HepG2 (cell line): ENCODE results near the gene TRPM5. TPM values are rescaled to one million over a fixed set of nuclear protein-coding genes. Genes with fewer than 3 reads are reported as not detected.

Experiments
- ATAC-seq: fragments of 200-7000 bp; cut with Tn5 transposase; 3 replicates; pipeline ENCODE4 v1.9.1; 2020; ENCODE audit warnings: mild to moderate bottlenecking, moderate library complexity
- BruUV-seq: library from RNA; stranded (reverse); fragments of 400-500 nt; replicated peaks from 2 replicates; lab custom pipeline; 2021; lab: Mats Ljungman, UMichigan
- CTCF ChIA-PET: fragments of 300-600 bp; formaldehyde crosslinking; extraction: SDS; loops from one replicate; lab custom pipeline; 2021; ENCODE audit warnings: low total read pairs, inconsistent platforms, low intra/inter-chr PET ratio; lab: Yijun Ruan, JAX
- POLR2A ChIA-PET: fragments of 350-600 bp; sonication (Branson Sonifier 250); formaldehyde crosslinking; loops from one replicate; lab custom pipeline; 2020; ENCODE audit warnings: antibody characterized with exemption, inconsistent platforms; lab: Yijun Ruan, JAX
- DNase-seq: peaks from one replicate; pipeline ENCODE4 v3.0.0-alpha.2; 2015; ENCODE audit warnings: low spot score
- FAIRE-seq: peaks from 3 replicates; lab custom pipeline; 2011; peaks lifted over from hg19 to GRCh38; lab: Jason Lieb, UNC
- H2AFZ ChIP-seq: one replicate; pipeline ENCODE4 v1.6.1; 2011; ENCODE audit warnings: low read length, inconsistent platforms
- H3K27ac ChIP-seq: fragments of 300-600 bp; 3 replicates; pipeline ENCODE4 v1.8.0; 2011; ENCODE audit warnings: mixed run types, mild to moderate bottlenecking, mixed read lengths, low read length, inconsistent platforms; ENCODE audit not compliant: insufficient read depth; ENCODE audit errors: extremely low read length
- H3K27me3 ChIP-seq, 2 experiments: fragments of 200-600 bp in 1 of 2; 2 replicates in 1 of 2; 3 replicates in 1 of 2; pipeline versions ENCODE4 v1.6.0 to v1.8.0; 2011; ENCODE audit warnings: low read length in 2 of 2, mild to moderate bottlenecking in 2 of 2, moderate library complexity in 2 of 2, inconsistent platforms in 1 of 2; ENCODE audit not compliant: insufficient read depth in 2 of 2, control insufficient read depth in 1 of 2
- H3K36me3 ChIP-seq, 2 experiments: fragments of 200-600 bp in 1 of 2; replicated peaks in 1 of 2; 2 replicates in 1 of 2; 3 replicates in 1 of 2; pipeline versions ENCODE4 v1.5.1 to v1.8.0; 2011; ENCODE audit warnings: low read length in 2 of 2, inconsistent platforms in 1 of 2; ENCODE audit not compliant: insufficient read depth in 2 of 2, control insufficient read depth in 1 of 2
- H3K4me1 ChIP-seq: 2 replicates; pipeline ENCODE4 v1.5.1; 2012; ENCODE audit warnings: low read length, inconsistent platforms; ENCODE audit not compliant: insufficient read depth
- H3K4me2 ChIP-seq: 2 replicates; pipeline ENCODE4 v1.6.0; 2011; ENCODE audit warnings: low read depth, low read length, inconsistent platforms
- H3K4me3 ChIP-seq, 3 experiments: fragments of 200-600 bp in 1 of 3; sonication (generic), shearing (Covaris generic) in 1 of 3; replicated peaks in 1 of 3; 2 replicates each; pipeline ENCODE4 v1.5.1; 2011 to 2016; ENCODE audit warnings: low read length in 3 of 3, inconsistent platforms in 2 of 3, low read depth in 2 of 3, mild to moderate bottlenecking in 2 of 3, control low read depth in 1 of 3, mixed read lengths in 1 of 3; ENCODE audit not compliant: insufficient read depth in 1 of 3
- H3K79me2 ChIP-seq: one replicate; pipeline ENCODE4 v1.6.1; 2011; ENCODE audit warnings: low read length, inconsistent platforms; ENCODE audit not compliant: insufficient read depth
- H3K9ac ChIP-seq: 2 replicates; pipeline ENCODE4 v1.6.0; 2011; ENCODE audit warnings: mild to moderate bottlenecking, low read depth, low read length, inconsistent platforms; ENCODE audit not compliant: insufficient read depth
- H3K9me3 ChIP-seq: 2 replicates; pipeline ENCODE4 v1.5.1; 2012; ENCODE audit warnings: mild to moderate bottlenecking, low read length
- H4K20me1 ChIP-seq: 2 replicates; pipeline ENCODE4 v1.6.0; 2011; ENCODE audit warnings: inconsistent platforms, mild to moderate bottlenecking, low read length, moderate library complexity; ENCODE audit not compliant: insufficient read depth
- ZBTB43 ChIP-seq: sonication (generic); formaldehyde crosslinking; conservative IDR thresholded peaks from 2 replicates; pipeline ENCODE4 v1.4.0; 2020; ENCODE audit warnings: missing genetic modification reagents
- ZNF644 ChIP-seq: IDR thresholded peaks from 2 replicates; pipeline ENCODE4 v1.6.1; 2016; ENCODE audit warnings: low read depth
- ZNF878 ChIP-seq: sonication (generic); formaldehyde crosslinking; IDR thresholded peaks from 2 replicates; pipeline ENCODE4 v1.8.1; 2023; ENCODE audit warnings: mild to moderate bottlenecking, missing genetic modification reagents, moderate library complexity
- WGBS: methylation state at CpG from one replicate; pipeline ENCODE4 v1.1.6; 2017; ENCODE audit warnings: low lambda C conversion rate; 5-methylcytosine and 5-hydroxymethylcytosine counted together
- in situ Hi-C: cut with HindIII; loops from 2 replicates; pipeline ENCODE4 v1.10.0; 2017; ENCODE audit warnings: low pct_unique_long_range_greater_than_20kb; ENCODE audit not compliant: extremely low pct_ligation_motif_present
- intact Hi-C: fragments of 100-400 bp; cut with micrococcal nuclease; formaldehyde crosslinking; loops from one replicate; pipeline ENCODE4 v1.10.0; 2022; ENCODE audit not compliant: unreplicated experiment
- polyA plus RNA-seq, 8 experiments: library from polyadenylated mRNA; depleted of rRNA in 3 of 8; stranded (reverse) in 7 of 8; unstranded in 1 of 8; fragments of >200 nt; fragmentation: Illumina TruSeq in 4 of 8; extraction: Trizol in 4 of 8; gene quantifications; 2 replicates each; pipeline versions ENCODE4 v1.2.1 to v1.2.3, GENCODE V29; 2011 to 2016; ENCODE audit warnings: low read depth in 4 of 8, missing spikeins in 1 of 8, mixed read lengths in 1 of 8; ENCODE audit not compliant: insufficient read depth in 1 of 8
- total RNA-seq, 5 experiments: library from RNA; depleted of rRNA; stranded (reverse); fragments of >200 nt; fragmentation: Illumina TruSeq; extraction: Trizol; gene quantifications; 2 replicates each; pipeline ENCODE4 v1.2.3, GENCODE V29; 2016; ENCODE audit warnings: low read depth in 1 of 5
- TF ChIP-seq, protein P1 (sequence below): sonication (generic); formaldehyde crosslinking; IDR thresholded peaks from 2 replicates; pipeline ENCODE4 v1.9.0; 2021; ENCODE audit warnings: mild to moderate bottlenecking, missing genetic modification reagents

The TRPM5 gene
- total and polyA plus RNA-seq, 2 of the 13 experiments (the other 11 are each of a cell fraction or from before 2014, with no cell fraction given) = 0.12 TPM; not detected in 1

DNA sequence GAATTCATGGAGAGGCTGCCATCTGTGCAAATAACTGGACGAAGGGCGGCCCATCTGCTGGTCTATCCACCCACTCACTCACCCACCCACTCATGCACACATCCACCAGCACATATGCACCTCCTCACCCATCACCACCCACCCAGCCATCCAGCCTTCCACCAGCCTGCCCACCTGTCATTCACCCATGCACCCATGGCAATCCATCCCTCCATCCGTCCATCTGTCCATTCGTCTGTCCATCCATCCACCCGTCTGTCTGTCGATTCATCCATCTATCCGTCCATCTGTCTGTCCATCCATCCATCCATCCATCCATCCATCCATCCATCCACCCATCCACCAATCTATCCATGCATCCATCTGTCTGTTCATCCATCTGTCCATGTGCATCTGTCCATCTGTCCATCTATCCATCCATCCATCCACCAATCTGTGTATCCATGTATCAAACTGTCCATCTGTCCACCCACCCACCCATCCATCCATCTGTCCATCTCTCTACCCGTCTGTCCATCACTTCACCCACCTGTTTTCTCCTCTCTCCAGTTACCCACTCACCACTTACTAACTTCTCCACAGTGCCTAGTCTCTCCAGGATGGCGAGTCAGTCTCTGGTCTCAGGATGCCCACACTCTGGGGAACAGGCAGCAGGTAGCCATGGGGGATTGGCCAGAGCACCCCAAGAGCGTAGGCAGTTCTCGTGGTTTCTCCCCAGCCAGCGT lies 8.9 kb downstream of the TRPM5 start (continued):
- TF ChIP-seq ZNF644 (CRISPR knock-in tag) (no peak), ZBTB43 (CRISPR knock-in tag) (no peak)

DNA sequence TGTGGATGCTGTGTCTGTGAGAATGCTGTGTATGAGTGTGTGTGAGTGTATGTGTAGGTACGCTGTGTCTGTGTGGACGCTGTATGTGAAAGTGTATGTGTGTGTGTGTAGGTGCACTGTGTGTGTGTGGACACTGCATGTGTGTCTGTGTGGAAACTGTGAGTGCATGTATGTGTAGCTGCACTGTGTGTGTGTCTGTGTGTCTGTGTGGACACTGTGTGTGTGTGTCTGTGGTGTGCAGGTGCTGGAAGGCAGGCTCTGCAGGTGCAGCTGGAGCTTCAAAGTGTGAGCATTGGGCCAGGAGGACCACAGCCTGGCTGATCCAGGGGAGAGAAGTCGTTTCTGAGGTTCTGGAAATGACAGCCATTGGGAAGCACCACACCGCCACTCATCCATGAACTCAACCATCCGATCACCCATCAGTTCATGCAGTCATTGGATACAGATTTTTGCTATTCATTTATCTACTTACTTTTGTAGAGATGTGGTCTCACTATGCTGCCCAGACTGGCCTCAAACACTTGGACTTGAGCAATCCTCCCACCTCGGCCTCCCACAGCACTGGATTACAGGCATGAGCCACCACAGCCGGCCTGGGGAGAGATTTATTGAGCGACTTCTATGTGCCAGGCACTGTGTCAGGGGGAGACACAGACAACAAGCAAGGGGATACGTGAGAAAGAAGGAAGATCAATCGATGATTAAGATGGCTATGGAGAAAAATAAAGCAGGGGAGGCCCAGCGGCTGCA lies 9.6 kb downstream of the TRPM5 start:
- ChIA-PET CTCF (no interaction called here), POLR2A (no interaction called here)
- Histone ChIP-seq H3K36me3 (no peaks in the 10 kb centered on the region), H3K9me3 (no peaks in the 10 kb centered on the region), H4K20me1 (no peaks in the 10 kb centered on the region; the same call in 1 of the 2 replicates), H3K4me3 (no peak overlapping the region), H3K9ac (no peak overlapping the region), H3K27ac (no peak overlapping the region), H3K4me2 (no peak overlapping the region), H3K4me1 (no peaks in the 10 kb centered on the region), H3K79me2 (no peaks in the 10 kb centered on the region), H2AFZ (no peak overlapping the region), H3K27me3 (peaks cover 10 to 62% of the 10 kb centered on the region in 2 experiments; a peak in 4 of 5 replicates)
- 31% methylated on average over 9 of the region's 11 CpGs for WGBS
- no TSS peak for BruUV-seq
- no peak for TF ChIP-seq ZNF878
- TF ChIP-seq, protein P1, sequence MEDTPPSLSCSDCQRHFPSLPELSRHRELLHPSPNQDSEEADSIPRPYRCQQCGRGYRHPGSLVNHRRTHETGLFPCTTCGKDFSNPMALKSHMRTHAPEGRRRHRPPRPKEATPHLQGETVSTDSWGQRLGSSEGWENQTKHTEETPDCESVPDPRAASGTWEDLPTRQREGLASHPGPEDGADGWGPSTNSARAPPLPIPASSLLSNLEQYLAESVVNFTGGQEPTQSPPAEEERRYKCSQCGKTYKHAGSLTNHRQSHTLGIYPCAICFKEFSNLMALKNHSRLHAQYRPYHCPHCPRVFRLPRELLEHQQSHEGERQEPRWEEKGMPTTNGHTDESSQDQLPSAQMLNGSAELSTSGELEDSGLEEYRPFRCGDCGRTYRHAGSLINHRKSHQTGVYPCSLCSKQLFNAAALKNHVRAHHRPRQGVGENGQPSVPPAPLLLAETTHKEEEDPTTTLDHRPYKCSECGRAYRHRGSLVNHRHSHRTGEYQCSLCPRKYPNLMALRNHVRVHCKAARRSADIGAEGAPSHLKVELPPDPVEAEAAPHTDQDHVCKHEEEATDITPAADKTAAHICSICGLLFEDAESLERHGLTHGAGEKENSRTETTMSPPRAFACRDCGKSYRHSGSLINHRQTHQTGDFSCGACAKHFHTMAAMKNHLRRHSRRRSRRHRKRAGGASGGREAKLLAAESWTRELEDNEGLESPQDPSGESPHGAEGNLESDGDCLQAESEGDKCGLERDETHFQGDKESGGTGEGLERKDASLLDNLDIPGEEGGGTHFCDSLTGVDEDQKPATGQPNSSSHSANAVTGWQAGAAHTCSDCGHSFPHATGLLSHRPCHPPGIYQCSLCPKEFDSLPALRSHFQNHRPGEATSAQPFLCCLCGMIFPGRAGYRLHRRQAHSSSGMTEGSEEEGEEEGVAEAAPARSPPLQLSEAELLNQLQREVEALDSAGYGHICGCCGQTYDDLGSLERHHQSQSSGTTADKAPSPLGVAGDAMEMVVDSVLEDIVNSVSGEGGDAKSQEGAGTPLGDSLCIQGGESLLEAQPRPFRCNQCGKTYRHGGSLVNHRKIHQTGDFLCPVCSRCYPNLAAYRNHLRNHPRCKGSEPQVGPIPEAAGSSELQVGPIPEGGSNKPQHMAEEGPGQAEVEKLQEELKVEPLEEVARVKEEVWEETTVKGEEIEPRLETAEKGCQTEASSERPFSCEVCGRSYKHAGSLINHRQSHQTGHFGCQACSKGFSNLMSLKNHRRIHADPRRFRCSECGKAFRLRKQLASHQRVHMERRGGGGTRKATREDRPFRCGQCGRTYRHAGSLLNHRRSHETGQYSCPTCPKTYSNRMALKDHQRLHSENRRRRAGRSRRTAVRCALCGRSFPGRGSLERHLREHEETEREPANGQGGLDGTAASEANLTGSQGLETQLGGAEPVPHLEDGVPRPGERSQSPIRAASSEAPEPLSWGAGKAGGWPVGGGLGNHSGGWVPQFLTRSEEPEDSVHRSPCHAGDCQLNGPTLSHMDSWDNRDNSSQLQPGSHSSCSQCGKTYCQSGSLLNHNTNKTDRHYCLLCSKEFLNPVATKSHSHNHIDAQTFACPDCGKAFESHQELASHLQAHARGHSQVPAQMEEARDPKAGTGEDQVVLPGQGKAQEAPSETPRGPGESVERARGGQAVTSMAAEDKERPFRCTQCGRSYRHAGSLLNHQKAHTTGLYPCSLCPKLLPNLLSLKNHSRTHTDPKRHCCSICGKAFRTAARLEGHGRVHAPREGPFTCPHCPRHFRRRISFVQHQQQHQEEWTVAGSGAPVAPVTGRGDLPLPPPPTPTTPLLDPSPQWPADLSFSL (CRISPR knock-in tag) = 0 out of 2 replicates have a peak, but pooled peaks have one; percentile 64
- intact Hi-C loops (no loop called here), in situ Hi-C loops (loop anchor here (5.0 kb wide), 1 partner anchor 463 kb away; no protein-coding TSS in a partner anchor)
- no peak for DNase-seq
- no peak for FAIRE-seq
- no peak for ATAC-seq
